Prostate gland (tissue), 2 donors: ENCODE data around the gene NUP160.

Experiments
- POLR2A ChIP-seq: fragments of 450-650 bp; IDR thresholded peaks from one replicate; pipeline ENCODE4 v1.6.1; 2016; ENCODE audit warnings: antibody characterized with exemption, mild to moderate bottlenecking
- POLR2AphosphoS5 ChIP-seq: sonication (generic); formaldehyde crosslinking; IDR thresholded peaks from one replicate; pipeline ENCODE4 v1.6.1; 2017; ENCODE audit warnings: antibody characterized with exemption
- TF ChIP-seq, protein P1 (sequence below), 4 experiments: fragments of 200-600 bp in 2 of 4; fragments of 450-650 bp in 2 of 4; sonication (generic) in 2 of 4; IDR thresholded peaks; 1 replicate in 3 of 4; 2 replicates in 1 of 4; pipeline ENCODE4 v1.5.1; 2016 to 2019; ENCODE audit warnings: antibody characterized with exemption in 4 of 4, mild to moderate bottlenecking in 2 of 4, moderate library complexity in 2 of 4

DNA sequence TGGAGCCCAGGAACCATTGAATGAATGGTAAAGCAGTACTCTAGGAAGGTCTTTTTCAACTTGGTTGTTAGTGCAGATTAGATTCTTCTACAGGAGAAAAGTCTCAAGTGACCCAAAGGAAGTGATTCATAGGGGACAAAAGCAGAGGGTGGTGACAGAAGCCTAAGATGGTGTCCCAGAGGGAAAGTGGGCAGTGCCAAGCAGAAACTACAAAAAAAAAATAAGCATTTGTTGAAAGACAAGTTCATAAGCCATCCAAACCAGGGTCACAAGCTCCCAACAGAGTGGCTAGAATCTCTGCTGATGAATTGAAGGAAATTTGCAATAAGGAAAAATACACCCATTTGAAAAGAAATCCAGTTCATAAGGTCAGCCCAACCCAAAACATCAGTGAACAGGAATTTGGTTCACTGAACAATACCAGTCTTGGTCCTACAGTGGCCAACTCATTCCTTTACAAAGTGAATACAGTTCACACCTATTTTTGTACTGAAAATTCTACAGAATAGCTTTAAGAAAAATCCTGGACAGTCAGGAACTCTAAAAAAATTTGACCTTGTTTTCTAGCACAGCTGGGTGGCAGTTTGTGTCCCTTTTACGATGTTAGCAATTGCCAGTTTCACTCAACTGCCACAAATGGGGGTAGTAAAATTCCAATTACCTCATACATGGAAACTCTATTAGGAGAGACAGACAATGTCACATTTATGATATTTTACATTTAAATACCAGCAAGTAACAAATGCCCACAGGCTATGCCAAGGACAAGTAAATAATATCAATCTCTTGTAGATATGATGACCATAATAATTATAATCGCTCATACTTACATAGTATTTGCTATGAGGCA is 21.6 kb upstream of the NUP160 start:
- TF ChIP-seq, protein P1, sequence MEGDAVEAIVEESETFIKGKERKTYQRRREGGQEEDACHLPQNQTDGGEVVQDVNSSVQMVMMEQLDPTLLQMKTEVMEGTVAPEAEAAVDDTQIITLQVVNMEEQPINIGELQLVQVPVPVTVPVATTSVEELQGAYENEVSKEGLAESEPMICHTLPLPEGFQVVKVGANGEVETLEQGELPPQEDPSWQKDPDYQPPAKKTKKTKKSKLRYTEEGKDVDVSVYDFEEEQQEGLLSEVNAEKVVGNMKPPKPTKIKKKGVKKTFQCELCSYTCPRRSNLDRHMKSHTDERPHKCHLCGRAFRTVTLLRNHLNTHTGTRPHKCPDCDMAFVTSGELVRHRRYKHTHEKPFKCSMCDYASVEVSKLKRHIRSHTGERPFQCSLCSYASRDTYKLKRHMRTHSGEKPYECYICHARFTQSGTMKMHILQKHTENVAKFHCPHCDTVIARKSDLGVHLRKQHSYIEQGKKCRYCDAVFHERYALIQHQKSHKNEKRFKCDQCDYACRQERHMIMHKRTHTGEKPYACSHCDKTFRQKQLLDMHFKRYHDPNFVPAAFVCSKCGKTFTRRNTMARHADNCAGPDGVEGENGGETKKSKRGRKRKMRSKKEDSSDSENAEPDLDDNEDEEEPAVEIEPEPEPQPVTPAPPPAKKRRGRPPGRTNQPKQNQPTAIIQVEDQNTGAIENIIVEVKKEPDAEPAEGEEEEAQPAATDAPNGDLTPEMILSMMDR (IDR thresholded peaks at IDR 0.05), result no peak
- TF ChIP-seq POLR2AphosphoS5 (no peak), POLR2A (no peak)
